Measurements from ENCODE around the gene EMILIN3. TPM values are rescaled to one million over a fixed set of nuclear protein-coding genes. Genes with fewer than 3 reads are reported as not detected.

The EMILIN3 gene
- total RNA-seq, 1 experiment from 2014 or later: not detected

DNA sequence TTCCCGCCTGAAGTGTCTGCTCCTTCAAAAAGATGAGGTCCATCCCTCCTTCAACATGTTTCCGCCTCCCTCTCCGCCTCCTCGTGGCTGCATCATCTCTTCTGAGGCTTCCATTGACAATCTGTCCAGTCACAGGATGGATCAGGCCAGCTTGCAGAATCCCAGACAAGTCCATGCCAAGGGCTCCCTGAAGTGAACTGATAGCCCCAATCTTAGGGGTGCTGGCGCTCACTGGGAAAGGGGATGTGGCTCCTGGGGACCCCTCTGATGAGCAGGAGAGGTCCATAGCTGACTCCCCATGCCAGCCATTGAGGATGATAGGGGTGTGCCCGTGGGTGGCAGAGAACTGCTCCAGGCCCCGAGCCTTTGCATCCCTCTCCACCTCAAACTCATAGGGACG lies 48.6 kb upstream of the EMILIN3 start (continued):
- TF ChIP-seq CEBPB (IDR thresholded peaks at IDR 0.05; ENCODE audit: low read depth): no peak
- TF ChIP-seq, protein P1, sequence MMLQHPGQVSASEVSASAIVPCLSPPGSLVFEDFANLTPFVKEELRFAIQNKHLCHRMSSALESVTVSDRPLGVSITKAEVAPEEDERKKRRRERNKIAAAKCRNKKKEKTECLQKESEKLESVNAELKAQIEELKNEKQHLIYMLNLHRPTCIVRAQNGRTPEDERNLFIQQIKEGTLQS (IDR thresholded peaks at IDR 0.05): no peak
- TF ChIP-seq, protein P2, sequence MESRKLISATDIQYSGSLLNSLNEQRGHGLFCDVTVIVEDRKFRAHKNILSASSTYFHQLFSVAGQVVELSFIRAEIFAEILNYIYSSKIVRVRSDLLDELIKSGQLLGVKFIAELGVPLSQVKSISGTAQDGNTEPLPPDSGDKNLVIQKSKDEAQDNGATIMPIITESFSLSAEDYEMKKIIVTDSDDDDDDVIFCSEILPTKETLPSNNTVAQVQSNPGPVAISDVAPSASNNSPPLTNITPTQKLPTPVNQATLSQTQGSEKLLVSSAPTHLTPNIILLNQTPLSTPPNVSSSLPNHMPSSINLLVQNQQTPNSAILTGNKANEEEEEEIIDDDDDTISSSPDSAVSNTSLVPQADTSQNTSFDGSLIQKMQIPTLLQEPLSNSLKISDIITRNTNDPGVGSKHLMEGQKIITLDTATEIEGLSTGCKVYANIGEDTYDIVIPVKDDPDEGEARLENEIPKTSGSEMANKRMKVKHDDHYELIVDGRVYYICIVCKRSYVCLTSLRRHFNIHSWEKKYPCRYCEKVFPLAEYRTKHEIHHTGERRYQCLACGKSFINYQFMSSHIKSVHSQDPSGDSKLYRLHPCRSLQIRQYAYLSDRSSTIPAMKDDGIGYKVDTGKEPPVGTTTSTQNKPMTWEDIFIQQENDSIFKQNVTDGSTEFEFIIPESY (IDR thresholded peaks at IDR 0.05; ENCODE audit: extremely low read depth, insufficient replicate concordance, low read length): no peak
- no peak for TF ChIP-seq EZH2 (IDR thresholded peaks at IDR 0.05)
- TF ChIP-seq SRF (IDR thresholded peaks at IDR 0.05; ENCODE audit: low read depth): no peak
- no peak for TF ChIP-seq TCF7L2 (IDR thresholded peaks at IDR 0.05; ENCODE audit: borderline replicate concordance, extremely low read depth, insufficient read depth, insufficient read length)
- no peak for TF ChIP-seq EZH2phosphoT487 (IDR thresholded peaks at IDR 0.05; ENCODE audit: borderline replicate concordance)

DNA sequence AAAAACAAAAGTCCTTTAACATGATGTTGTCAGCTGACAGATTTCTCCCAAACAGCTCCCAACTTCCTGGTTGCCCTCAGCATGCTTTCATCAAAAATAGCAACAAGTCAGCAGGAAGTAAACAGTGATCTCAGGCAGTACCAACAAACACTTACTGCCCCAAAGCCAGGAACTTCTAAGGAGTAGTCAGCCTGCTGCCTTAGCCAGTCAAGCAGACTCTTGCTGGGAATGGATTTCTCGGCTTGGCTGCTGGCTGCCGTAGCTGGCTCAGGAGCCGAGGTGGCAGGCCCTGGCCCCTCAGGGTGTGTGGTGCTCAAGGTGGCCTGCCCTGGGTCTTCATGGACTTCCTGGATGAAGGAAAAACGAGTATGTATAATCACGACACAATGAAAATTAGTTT lies 46.6 kb upstream of the EMILIN3 start:
- Histone ChIP-seq H3K9ac (ENCODE audit: low read length) (no peak overlapping the region), H3K4me1 (ENCODE audit: control insufficient read depth in 1 of 2, insufficient read depth in 2 of 2, low read length in 2 of 2) (no peaks in the 10 kb centered on the region), H4K20me1 (ENCODE audit: insufficient read depth) (no peaks in the 10 kb centered on the region), H3K9me2 (ENCODE audit: insufficient read depth) (no peaks in the 10 kb centered on the region), H3K4me2 (ENCODE audit: low read length) (no peak overlapping the region), H3K27ac (ENCODE audit: low read depth, low read length) (no peak overlapping the region), H3K79me2 (ENCODE audit: insufficient read depth, low read length) (no peaks in the 10 kb centered on the region), H3K36me3 (ENCODE audit: control insufficient read depth in 1 of 2, insufficient read depth in 2 of 2, low read length in 2 of 2) (peaks cover 0 to 15% of the 10 kb centered on the region in 2 experiments; a peak in 2 of 4 replicates), H3K9me3 (ENCODE audit: control insufficient read depth in 1 of 2, insufficient read depth in 1 of 2, low read depth in 1 of 2, low read length in 2 of 2) (no peaks in the 10 kb centered on the region), H3K4me3 (replicated peaks in 1 of 2; ENCODE audit: low read depth in 1 of 2, low read length in 2 of 2) (no peak overlapping the region), H3K27me3 (ENCODE audit: insufficient read depth, low read length) (no peaks in the 10 kb centered on the region), H2AFZ (ENCODE audit: low read depth, low read length, poor library complexity, severe bottlenecking) (no peak overlapping the region)
- BruUV-seq (replicated peaks): no TSS peak
- RAD21 ChIA-PET (ENCODE audit: low non-redundant PET in 1 of 2, low total read pairs in 2 of 2, uncharacterized antibody in 2 of 2, unreplicated experiment in 2 of 2): no interaction called here
- ATAC-seq (no peak), DNase-seq (ENCODE audit: low read depth, low spot score) (no peak)
- CTCF ChIA-PET: no interaction called here
- POLR2A ChIA-PET: no interaction called here
- intact Hi-C loops (cut with micrococcal nuclease): loop anchor here (5.0 kb wide), 1 partner anchor 241 kb away; no protein-coding TSS in a partner anchor
- TF ChIP-seq CEBPB (IDR thresholded peaks at IDR 0.05; ENCODE audit: low read depth) (no peak), EZH2phosphoT487 (IDR thresholded peaks at IDR 0.05; ENCODE audit: borderline replicate concordance) (no peak), ELF1 (IDR thresholded peaks at IDR 0.05; ENCODE audit: borderline replicate concordance, low read depth) (no peak), YY1 (IDR thresholded peaks at IDR 0.05; ENCODE audit: extremely low read depth, insufficient replicate concordance, low read depth, low read length) (no peak), ZNF274 (IDR thresholded peaks at IDR 0.05; ENCODE audit: low read depth, low read length) (no peak), CBX3 (IDR thresholded peaks at IDR 0.05; ENCODE audit: low read depth) (no peak), SRF (IDR thresholded peaks at IDR 0.05; ENCODE audit: low read depth) (no peak), POLR2AphosphoS5 (IDR thresholded peaks at IDR 0.05; ENCODE audit: low read depth, low read length) (no peak), SIN3A (IDR thresholded peaks at IDR 0.05; ENCODE audit: low read depth) (no peak), EZH2 (IDR thresholded peaks at IDR 0.05) (no peak), RAD21 (IDR thresholded peaks at IDR 0.05; ENCODE audit: low read depth) (no peak), JUND (IDR thresholded peaks at IDR 0.05) (no peak), TCF7L2 (IDR thresholded peaks at IDR 0.05; ENCODE audit: borderline replicate concordance, extremely low read depth, insufficient read depth, insufficient read length) (no peak), ZFX (IDR thresholded peaks at IDR 0.05) (no peak)
- TF ChIP-seq, protein P2 (IDR thresholded peaks at IDR 0.05; ENCODE audit: extremely low read depth, insufficient replicate concordance, low read length): no peak
- TF ChIP-seq, protein P3, sequence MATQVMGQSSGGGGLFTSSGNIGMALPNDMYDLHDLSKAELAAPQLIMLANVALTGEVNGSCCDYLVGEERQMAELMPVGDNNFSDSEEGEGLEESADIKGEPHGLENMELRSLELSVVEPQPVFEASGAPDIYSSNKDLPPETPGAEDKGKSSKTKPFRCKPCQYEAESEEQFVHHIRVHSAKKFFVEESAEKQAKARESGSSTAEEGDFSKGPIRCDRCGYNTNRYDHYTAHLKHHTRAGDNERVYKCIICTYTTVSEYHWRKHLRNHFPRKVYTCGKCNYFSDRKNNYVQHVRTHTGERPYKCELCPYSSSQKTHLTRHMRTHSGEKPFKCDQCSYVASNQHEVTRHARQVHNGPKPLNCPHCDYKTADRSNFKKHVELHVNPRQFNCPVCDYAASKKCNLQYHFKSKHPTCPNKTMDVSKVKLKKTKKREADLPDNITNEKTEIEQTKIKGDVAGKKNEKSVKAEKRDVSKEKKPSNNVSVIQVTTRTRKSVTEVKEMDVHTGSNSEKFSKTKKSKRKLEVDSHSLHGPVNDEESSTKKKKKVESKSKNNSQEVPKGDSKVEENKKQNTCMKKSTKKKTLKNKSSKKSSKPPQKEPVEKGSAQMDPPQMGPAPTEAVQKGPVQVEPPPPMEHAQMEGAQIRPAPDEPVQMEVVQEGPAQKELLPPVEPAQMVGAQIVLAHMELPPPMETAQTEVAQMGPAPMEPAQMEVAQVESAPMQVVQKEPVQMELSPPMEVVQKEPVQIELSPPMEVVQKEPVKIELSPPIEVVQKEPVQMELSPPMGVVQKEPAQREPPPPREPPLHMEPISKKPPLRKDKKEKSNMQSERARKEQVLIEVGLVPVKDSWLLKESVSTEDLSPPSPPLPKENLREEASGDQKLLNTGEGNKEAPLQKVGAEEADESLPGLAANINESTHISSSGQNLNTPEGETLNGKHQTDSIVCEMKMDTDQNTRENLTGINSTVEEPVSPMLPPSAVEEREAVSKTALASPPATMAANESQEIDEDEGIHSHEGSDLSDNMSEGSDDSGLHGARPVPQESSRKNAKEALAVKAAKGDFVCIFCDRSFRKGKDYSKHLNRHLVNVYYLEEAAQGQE (IDR thresholded peaks at IDR 0.05; ENCODE audit: low read depth): no peak
